ENCODE data around the gene ZNF302. TPM values are rescaled to one million over a fixed set of nuclear protein-coding genes. Genes with fewer than 3 reads are reported as not detected.

ZNF302 gene
- total RNA-seq, 1 donor from 2014 or later: 74.5 TPM

DNA sequence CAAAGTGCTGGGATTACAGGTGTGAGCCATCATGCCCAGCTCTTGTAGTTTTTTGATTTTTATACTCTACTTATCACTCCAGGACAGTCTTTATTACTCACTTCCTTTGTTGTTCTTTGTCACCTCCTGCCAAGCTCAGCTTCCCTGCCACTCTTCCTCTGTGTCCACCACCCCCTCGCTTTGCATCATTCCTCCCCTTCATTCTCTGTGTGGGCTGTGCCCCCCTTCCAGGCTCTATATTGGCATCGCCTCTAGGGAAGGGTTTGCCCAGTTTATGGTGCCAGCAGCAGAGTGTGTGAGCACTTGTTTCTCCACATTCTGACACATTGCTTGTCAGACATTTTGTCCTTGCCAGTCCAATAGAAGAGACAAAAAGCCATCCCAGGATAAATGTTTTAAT is 15.1 kb downstream of the ZNF302 start:
- H3K27ac ChIP-seq: no peak overlapping the region
- Mint-ChIP-seq H3K9me3 (peaks cover 2% of the 10 kb centered on the region), H3K36me3 (no peaks in the 10 kb centered on the region), H3K27me3 (ENCODE audit: insufficient read depth, low read depth) (peaks cover 2% of the 10 kb centered on the region), H3K4me1 (no peaks in the 10 kb centered on the region), H3K27ac (no peak overlapping the region), H3K4me3 (no peak overlapping the region)
- no peaks in the 10 kb centered on the region for H3K4me1 ChIP-seq
- no peaks in the 10 kb centered on the region for H3K79me2 ChIP-seq (ENCODE audit: low read depth)
- no peak for TF ChIP-seq EZH2phosphoT487 (IDR thresholded peaks at IDR 0.05)
- TF ChIP-seq, protein P1, sequence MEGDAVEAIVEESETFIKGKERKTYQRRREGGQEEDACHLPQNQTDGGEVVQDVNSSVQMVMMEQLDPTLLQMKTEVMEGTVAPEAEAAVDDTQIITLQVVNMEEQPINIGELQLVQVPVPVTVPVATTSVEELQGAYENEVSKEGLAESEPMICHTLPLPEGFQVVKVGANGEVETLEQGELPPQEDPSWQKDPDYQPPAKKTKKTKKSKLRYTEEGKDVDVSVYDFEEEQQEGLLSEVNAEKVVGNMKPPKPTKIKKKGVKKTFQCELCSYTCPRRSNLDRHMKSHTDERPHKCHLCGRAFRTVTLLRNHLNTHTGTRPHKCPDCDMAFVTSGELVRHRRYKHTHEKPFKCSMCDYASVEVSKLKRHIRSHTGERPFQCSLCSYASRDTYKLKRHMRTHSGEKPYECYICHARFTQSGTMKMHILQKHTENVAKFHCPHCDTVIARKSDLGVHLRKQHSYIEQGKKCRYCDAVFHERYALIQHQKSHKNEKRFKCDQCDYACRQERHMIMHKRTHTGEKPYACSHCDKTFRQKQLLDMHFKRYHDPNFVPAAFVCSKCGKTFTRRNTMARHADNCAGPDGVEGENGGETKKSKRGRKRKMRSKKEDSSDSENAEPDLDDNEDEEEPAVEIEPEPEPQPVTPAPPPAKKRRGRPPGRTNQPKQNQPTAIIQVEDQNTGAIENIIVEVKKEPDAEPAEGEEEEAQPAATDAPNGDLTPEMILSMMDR (IDR thresholded peaks at IDR 0.05): no peak
- TF ChIP-seq EZH2 (IDR thresholded peaks at IDR 0.05): no peak
- H3K27me3 ChIP-seq: peaks cover 4% of the 10 kb centered on the region
- no peaks in the 10 kb centered on the region for H4K20me1 ChIP-seq (ENCODE audit: low read depth)
- H3K9me3 ChIP-seq (ENCODE audit: low read depth): no peaks in the 10 kb centered on the region
- no peak for DNase-seq (ENCODE audit: low spot score)
- H3K4me2 ChIP-seq: no peak overlapping the region
- no peak overlapping the region for H3K9ac ChIP-seq
- no peak overlapping the region for H2AFZ ChIP-seq (replicated peaks)
- H3K36me3 ChIP-seq: no peaks in the 10 kb centered on the region
- no peaks in the 10 kb centered on the region for H3F3A ChIP-seq (ENCODE audit: low read depth)
- no peak overlapping the region for H3K4me3 ChIP-seq

DNA sequence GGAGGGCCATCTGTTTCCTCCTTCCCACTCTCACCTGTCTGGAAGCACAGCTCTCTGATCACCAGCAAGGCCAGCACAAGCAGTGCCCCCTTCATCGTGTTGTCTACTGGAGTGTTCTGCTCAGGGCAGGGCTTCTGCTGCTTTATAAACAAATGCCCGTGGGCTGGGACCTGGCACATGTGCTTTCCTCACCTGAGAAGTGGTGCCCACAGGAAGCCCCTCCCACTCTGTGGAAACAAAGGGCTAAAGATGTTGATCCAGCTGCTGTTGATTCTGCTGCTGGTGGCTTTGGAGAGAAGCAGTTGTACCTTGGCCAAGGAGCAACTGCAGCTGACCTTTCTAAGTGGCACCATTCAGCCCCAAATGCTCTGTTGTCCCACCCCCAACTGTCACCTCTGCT is 30.2 kb downstream of the ZNF302 start:
- no peak overlapping the region for H2AFZ ChIP-seq (replicated peaks)
- no peaks in the 10 kb centered on the region for H3K9me3 ChIP-seq (ENCODE audit: low read depth)
- no peak overlapping the region for H3K4me3 ChIP-seq
- H3K36me3 ChIP-seq: no peaks in the 10 kb centered on the region
- H3K36me3 Mint-ChIP-seq: peaks cover 3% of the 10 kb centered on the region
- H3K27me3 Mint-ChIP-seq (ENCODE audit: insufficient read depth, low read depth): no peaks in the 10 kb centered on the region
- no peaks in the 10 kb centered on the region for H3F3A ChIP-seq (ENCODE audit: low read depth)
- no peaks in the 10 kb centered on the region for H3K4me1 Mint-ChIP-seq
- no peaks in the 10 kb centered on the region for H3K79me2 ChIP-seq (ENCODE audit: low read depth)
- TF ChIP-seq, protein P1 (IDR thresholded peaks at IDR 0.05): no peak
- TF ChIP-seq EZH2phosphoT487 (IDR thresholded peaks at IDR 0.05): no peak
- no peak for TF ChIP-seq EZH2 (IDR thresholded peaks at IDR 0.05)
- no peak overlapping the region for H3K27ac Mint-ChIP-seq
- no peak overlapping the region for H3K4me2 ChIP-seq
- DNase-seq (ENCODE audit: low spot score): no peak
- no peaks in the 10 kb centered on the region for H3K4me1 ChIP-seq
- no peak overlapping the region for H3K9ac ChIP-seq
- no peak overlapping the region for H3K4me3 Mint-ChIP-seq
- peaks cover 3% of the 10 kb centered on the region for H3K27me3 ChIP-seq
- H3K27ac ChIP-seq: no peak overlapping the region
- peaks cover 54% of the 10 kb centered on the region for H3K9me3 Mint-ChIP-seq
- H4K20me1 ChIP-seq (ENCODE audit: low read depth): no peaks in the 10 kb centered on the region

DNA sequence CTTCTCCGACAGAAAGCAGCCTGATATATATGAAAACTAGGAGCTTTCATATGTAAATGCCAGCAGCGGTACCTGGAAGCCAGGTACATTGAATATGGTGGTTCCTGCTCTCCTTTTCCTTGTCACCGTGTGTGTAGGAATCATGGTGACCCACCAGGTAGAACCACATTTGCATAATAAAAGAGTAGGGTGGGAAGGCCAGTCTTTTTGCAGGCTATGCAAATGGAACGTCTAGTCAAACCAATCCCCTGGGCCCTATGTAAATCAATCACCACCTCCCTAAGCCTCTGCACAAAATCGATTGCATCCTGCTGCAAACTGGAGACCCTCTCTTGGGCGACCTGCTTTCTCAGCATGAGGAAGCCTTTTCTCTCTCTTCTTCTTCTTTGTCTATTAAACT is 34.4 kb downstream of the ZNF302 start:
- peaks cover 6% of the 10 kb centered on the region for H3K36me3 Mint-ChIP-seq
- no peak for DNase-seq (ENCODE audit: low spot score)

More for the DNA sequence above, 34.4 kb downstream of the ZNF302 start:
- H3K79me2 ChIP-seq (ENCODE audit: low read depth): no peaks in the 10 kb centered on the region
- H3K4me1 ChIP-seq: no peaks in the 10 kb centered on the region
- H2AFZ ChIP-seq (replicated peaks): no peak overlapping the region
- Mint-ChIP-seq H3K27ac (no peak overlapping the region), H3K4me1 (no peaks in the 10 kb centered on the region), H3K27me3 (ENCODE audit: insufficient read depth, low read depth) (peaks cover 2% of the 10 kb centered on the region), H3K4me3 (no peak overlapping the region), H3K9me3 (peaks cover 58% of the 10 kb centered on the region)
- no peak overlapping the region for H3K4me2 ChIP-seq
- peaks cover 23% of the 10 kb centered on the region for H3K9me3 ChIP-seq (ENCODE audit: low read depth)
- H3F3A ChIP-seq (ENCODE audit: low read depth): no peaks in the 10 kb centered on the region
- no peak overlapping the region for H3K4me3 ChIP-seq
- TF ChIP-seq EZH2phosphoT487 (IDR thresholded peaks at IDR 0.05) (no peak), EZH2 (IDR thresholded peaks at IDR 0.05) (no peak)
- TF ChIP-seq, protein P1 (IDR thresholded peaks at IDR 0.05): no peak
- H3K36me3 ChIP-seq: peaks cover 6% of the 10 kb centered on the region
- H3K27ac ChIP-seq: no peak overlapping the region
- H3K9ac ChIP-seq: no peak overlapping the region
- no peaks in the 10 kb centered on the region for H4K20me1 ChIP-seq (ENCODE audit: low read depth)
- H3K27me3 ChIP-seq: peaks cover 3% of the 10 kb centered on the region
